Stimulated activated naive B cell treated with anti-CD40 and anti-IgM and Interleukin-4, amounts not matched to agents 10 μg/mL and 1 μg/mL and 100 μg/mL, for 72 hours (primary cell): ENCODE data around the gene GNB5.
A peak's percentile ranks its signal among the peaks of the same experiment; 100 is the strongest.

Experiments
- ATAC-seq, 2 donors: fragments of 150-1000 bp; cut with Tn5 transposase; replicated peaks; 2 replicates each; pipeline ENCODE4 v1.10.0; 2021; ENCODE audit warnings: moderate library complexity in 1 of 2
- DNase-seq: peaks from one replicate; pipeline ENCODE4 v3.0.0; 2021
- H3K27ac Mint-ChIP-seq: one replicate; pipeline ENCODE4 v1.8.0; 2022; ENCODE audit warnings: mild to moderate bottlenecking, mixed read lengths
- H3K27me3 Mint-ChIP-seq, 2 donors: one replicate each; pipeline ENCODE4 v1.8.0; 2022; ENCODE audit warnings: mixed read lengths in 2 of 2
- H3K36me3 Mint-ChIP-seq, 2 donors: one replicate each; pipeline ENCODE4 v1.8.0; 2022; ENCODE audit warnings: mixed read lengths in 2 of 2, mild to moderate bottlenecking in 1 of 2
- H3K4me1 Mint-ChIP-seq, 2 donors: one replicate each; pipeline ENCODE4 v1.8.0; 2022; ENCODE audit warnings: mixed read lengths in 2 of 2, mild to moderate bottlenecking in 1 of 2
- H3K4me3 Mint-ChIP-seq, 2 donors: one replicate each; pipeline ENCODE4 v1.8.0; 2022; ENCODE audit warnings: mild to moderate bottlenecking in 2 of 2, mixed read lengths in 2 of 2, moderate library complexity in 1 of 2
- H3K9me3 Mint-ChIP-seq, 2 donors: one replicate each; pipeline ENCODE4 v1.8.0; 2022; ENCODE audit warnings: mixed read lengths in 2 of 2, mild to moderate bottlenecking in 1 of 2

The GNB5 gene

GRCh38 chr15:52153900-52154895, 37.0 kb downstream of the GNB5 start:
- Mint-ChIP-seq H3K36me3 (peaks cover 28 to 46% of the 10 kb centered on the region in 2 donors), H3K4me1 (peaks cover 6 to 14% of the 10 kb centered on the region in 2 donors), H3K27ac (peak overlapping the region; percentile 14), H3K4me3 (no peak overlapping the region), H3K9me3 (no peaks in the 10 kb centered on the region), H3K27me3 (no peaks in the 10 kb centered on the region)
- DNase-seq (no peak), ATAC-seq (no peak)

GRCh38 chr15:52151353-52151752, 39.8 kb downstream of the GNB5 start:
- Mint-ChIP-seq H3K36me3 (peaks cover 33 to 47% of the 10 kb centered on the region in 2 donors), H3K27me3 (no peaks in the 10 kb centered on the region), H3K27ac (peak overlapping the region; percentile 37), H3K9me3 (no peaks in the 10 kb centered on the region), H3K4me3 (no peak overlapping the region), H3K4me1 (peaks cover 6 to 10% of the 10 kb centered on the region in 2 donors)
- no peak for DNase-seq
- ATAC-seq, result no peak

- Mint-ChIP-seq H3K36me3 (peaks cover 34 to 50% of the 10 kb centered on the region in 2 donors), H3K4me3 (no peak overlapping the region), H3K27ac (peak overlapping the region; percentile 88), H3K4me1 (peaks cover 6 to 9% of the 10 kb centered on the region in 2 donors), H3K27me3 (no peaks in the 10 kb centered on the region), H3K9me3 (no peaks in the 10 kb centered on the region)
- DNase-seq (no peak), ATAC-seq (peak; percentile 52 to 68)
Observed at GRCh38 chr15:52150871-52151270, 40.3 kb downstream of the GNB5 start.

- Mint-ChIP-seq H3K27me3 (no peaks in the 10 kb centered on the region), H3K4me3 (no peak overlapping the region), H3K4me1 (peaks cover 6% of the 10 kb centered on the region in 2 donors), H3K27ac (peak overlapping the region; percentile 88), H3K36me3 (peaks cover 38 to 54% of the 10 kb centered on the region in 2 donors), H3K9me3 (no peaks in the 10 kb centered on the region)
- DNase-seq (no peak), ATAC-seq (peak; percentile 33 to 66)
Observed at GRCh38 chr15:52150043-52150825, 41.0 kb downstream of the GNB5 start.

GRCh38 chr15:52148403-52148802, 42.8 kb downstream of the GNB5 start:
- no peak overlapping the region for H3K4me3 Mint-ChIP-seq
- H3K36me3 Mint-ChIP-seq, result peaks cover 39 to 57% of the 10 kb centered on the region in 2 donors
- no peaks in the 10 kb centered on the region for H3K27me3 Mint-ChIP-seq
- H3K4me1 Mint-ChIP-seq, result peaks cover 6% of the 10 kb centered on the region in 2 donors
- DNase-seq (no peak), ATAC-seq (no peak)
- H3K27ac Mint-ChIP-seq, result peak overlapping the region; percentile 71
- H3K9me3 Mint-ChIP-seq, result no peaks in the 10 kb centered on the region

- H3K4me3 Mint-ChIP-seq, result no peak overlapping the region
- H3K9me3 Mint-ChIP-seq, result no peaks in the 10 kb centered on the region
- ATAC-seq (no peak), DNase-seq (no peak)
- H3K36me3 Mint-ChIP-seq, result peaks cover 37 to 48% of the 10 kb centered on the region in 2 donors
- H3K27ac Mint-ChIP-seq, result no peak overlapping the region
- no peaks in the 10 kb centered on the region for H3K27me3 Mint-ChIP-seq
- peaks cover 6% of the 10 kb centered on the region in 2 donors for H3K4me1 Mint-ChIP-seq
Observed at GRCh38 chr15:52146776-52147175, 44.4 kb downstream of the GNB5 start.

GRCh38 chr15:52146261-52146660, 44.9 kb downstream of the GNB5 start:
- H3K27me3 Mint-ChIP-seq, result no peaks in the 10 kb centered on the region
- H3K4me1 Mint-ChIP-seq, result peaks cover 3 to 4% of the 10 kb centered on the region in 2 donors
- H3K36me3 Mint-ChIP-seq, result peaks cover 36 to 47% of the 10 kb centered on the region in 2 donors
- DNase-seq (no peak), ATAC-seq (no peak)
- H3K9me3 Mint-ChIP-seq, result no peaks in the 10 kb centered on the region
- no peak overlapping the region for H3K4me3 Mint-ChIP-seq
- H3K27ac Mint-ChIP-seq, result no peak overlapping the region

GRCh38 chr15:52144656-52145178, 46.5 kb downstream of the GNB5 start:
- H3K4me3 Mint-ChIP-seq, result no peak overlapping the region
- DNase-seq (no peak), ATAC-seq (no peak)
- H3K4me1 Mint-ChIP-seq, result peaks cover 6 to 7% of the 10 kb centered on the region in 2 donors
- peaks cover 34 to 45% of the 10 kb centered on the region in 2 donors for H3K36me3 Mint-ChIP-seq
- H3K27ac Mint-ChIP-seq, result no peak overlapping the region
- no peaks in the 10 kb centered on the region for H3K9me3 Mint-ChIP-seq
- no peaks in the 10 kb centered on the region for H3K27me3 Mint-ChIP-seq

- no peaks in the 10 kb centered on the region for H3K9me3 Mint-ChIP-seq
- H3K27ac Mint-ChIP-seq, result no peak overlapping the region
- DNase-seq (no peak), ATAC-seq (no peak)
- peaks cover 8 to 9% of the 10 kb centered on the region in 2 donors for H3K4me1 Mint-ChIP-seq
- H3K27me3 Mint-ChIP-seq, result no peaks in the 10 kb centered on the region
- H3K4me3 Mint-ChIP-seq, result no peak overlapping the region
- peaks cover 32 to 44% of the 10 kb centered on the region in 2 donors for H3K36me3 Mint-ChIP-seq
Observed at GRCh38 chr15:52143873-52144272, 47.3 kb downstream of the GNB5 start.

GRCh38 chr15:52140646-52141045, 50.5 kb downstream of the GNB5 start:
- no peaks in the 10 kb centered on the region for H3K27me3 Mint-ChIP-seq
- H3K4me3 Mint-ChIP-seq, result no peak overlapping the region

GRCh38 chr15:52139599-52140462, 51.4 kb downstream of the GNB5 start:
- H3K27me3 Mint-ChIP-seq, result no peaks in the 10 kb centered on the region
- H3K4me3 Mint-ChIP-seq, result no peak overlapping the region
- H3K9me3 Mint-ChIP-seq, result no peaks in the 10 kb centered on the region
- H3K4me1 Mint-ChIP-seq, result peaks cover 27 to 29% of the 10 kb centered on the region in 2 donors
- peak overlapping the region; percentile 42 for H3K27ac Mint-ChIP-seq
- DNase-seq, result peak; percentile 39
- peak; percentile 68 to 77 for ATAC-seq
- peaks cover 27 to 43% of the 10 kb centered on the region in 2 donors for H3K36me3 Mint-ChIP-seq

More at GRCh38 chr15:52140646-52141045, 50.5 kb downstream of the GNB5 start:
- Mint-ChIP-seq H3K27ac (no peak overlapping the region), H3K36me3 (peaks cover 29 to 44% of the 10 kb centered on the region in 2 donors), H3K9me3 (no peaks in the 10 kb centered on the region), H3K4me1 (peaks cover 27% of the 10 kb centered on the region in 2 donors)
- DNase-seq (no peak), ATAC-seq (no peak)

- no peaks in the 10 kb centered on the region for H3K9me3 Mint-ChIP-seq
- H3K27ac Mint-ChIP-seq, result peak overlapping the region; percentile 14
- H3K36me3 Mint-ChIP-seq, result peaks cover 29 to 49% of the 10 kb centered on the region in 2 donors
- H3K4me3 Mint-ChIP-seq, result no peak overlapping the region
- DNase-seq (no peak), ATAC-seq (peak; percentile 24 to 46)
- no peaks in the 10 kb centered on the region for H3K27me3 Mint-ChIP-seq
- H3K4me1 Mint-ChIP-seq, result peaks cover 27 to 29% of the 10 kb centered on the region in 2 donors
Observed at GRCh38 chr15:52137432-52138357, 53.5 kb downstream of the GNB5 start.
